ENCODE measurements around the gene CDH20.

Gene CDH20

DNA sequence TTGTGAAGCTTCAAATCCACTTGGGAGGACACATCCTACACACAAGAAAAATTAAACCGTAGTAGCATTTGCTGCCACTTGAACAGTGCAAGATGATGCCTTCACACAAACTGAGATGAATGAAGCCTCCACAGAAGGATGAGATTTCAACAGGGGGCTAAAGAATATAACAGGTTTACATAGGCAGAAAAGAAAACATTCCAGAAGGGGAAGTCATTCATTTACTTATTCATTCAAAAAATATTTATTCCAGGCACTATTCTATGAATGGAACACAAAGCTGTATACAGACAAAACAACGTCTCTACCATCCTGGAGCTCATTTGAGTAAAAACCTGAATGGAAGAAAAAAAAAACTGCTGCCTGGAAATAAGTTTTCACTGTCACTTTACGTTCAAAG lies 170.5 kb downstream of the CDH20 start:
- no peak overlapping the region for H3K4me3 ChIP-seq (ENCODE audit: low read depth, low read length)

DNA sequence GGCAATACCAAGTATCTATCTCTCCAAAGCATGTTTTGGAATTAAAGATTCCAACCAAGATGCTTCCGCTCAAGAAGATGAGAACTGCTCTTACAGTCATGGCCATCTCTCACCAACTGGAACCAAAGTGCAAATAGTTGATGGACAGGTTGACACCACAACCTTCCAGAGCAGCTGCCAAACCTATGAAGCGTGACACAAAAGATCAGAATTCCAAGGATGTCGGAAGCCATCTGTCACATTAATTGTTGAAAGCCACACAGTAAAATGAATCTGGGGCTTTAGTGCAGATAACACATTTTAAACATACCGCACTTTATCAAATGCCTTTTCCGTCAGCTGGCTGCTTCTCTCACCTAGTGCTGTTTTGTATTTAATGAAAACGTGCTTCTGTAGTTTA lies 195.7 kb downstream of the CDH20 start:
- H3K4me3 ChIP-seq (ENCODE audit: low read depth, low read length) = no peak overlapping the region

GRCh38 chr18:61530681-61531080 lies 197.5 kb downstream of the CDH20 start:
- H3K4me3 ChIP-seq (ENCODE audit: low read depth, low read length) = no peak overlapping the region

GRCh38 chr18:61531182-61531581 lies 198.0 kb downstream of the CDH20 start:
- no peak overlapping the region for H3K4me3 ChIP-seq (ENCODE audit: low read depth, low read length)

DNA sequence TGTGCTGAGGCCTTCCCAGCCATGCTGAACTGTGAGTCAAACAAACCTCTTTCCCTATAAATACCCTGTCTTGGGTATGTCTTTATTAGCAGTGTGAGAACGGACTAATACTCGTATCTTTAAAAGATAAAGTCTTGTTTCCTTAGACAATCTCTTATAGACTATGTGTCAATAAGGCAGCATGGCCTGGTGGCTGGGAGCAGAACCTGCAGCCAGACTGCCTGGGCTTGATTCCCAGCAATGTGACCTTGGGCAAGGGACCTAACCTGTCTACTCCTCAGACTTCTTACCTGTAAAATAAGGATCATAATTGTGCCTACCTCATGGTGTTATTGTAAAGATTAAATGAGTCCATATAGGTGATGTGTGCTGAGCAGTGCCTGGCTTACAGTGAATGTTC lies 198.7 kb downstream of the CDH20 start:
- no peak overlapping the region for H3K4me3 ChIP-seq (ENCODE audit: low read depth, low read length)

GRCh38 chr18:61535401-61535800 lies 202.2 kb downstream of the CDH20 start:
- no peak overlapping the region for H3K4me3 ChIP-seq (ENCODE audit: low read depth, low read length)

- no peak overlapping the region for H3K4me3 ChIP-seq (ENCODE audit: low read depth, low read length)
Observed at GRCh38 chr18:61541673-61542072, 208.4 kb downstream of the CDH20 start.

- H3K4me3 ChIP-seq (ENCODE audit: low read depth, low read length) = no peak overlapping the region
Observed at GRCh38 chr18:61542596-61542995, 209.4 kb downstream of the CDH20 start.

GRCh38 chr18:61543518-61543917 lies 210.3 kb downstream of the CDH20 start:
- no peak overlapping the region for H3K4me3 ChIP-seq (ENCODE audit: low read depth, low read length)

- H3K4me3 ChIP-seq (ENCODE audit: low read depth, low read length) = no peak overlapping the region
Observed at GRCh38 chr18:61544178-61544577, 210.9 kb downstream of the CDH20 start.

GRCh38 chr18:61545281-61546245 lies 212.3 kb downstream of the CDH20 start:
- H3K4me3 ChIP-seq (ENCODE audit: low read depth, low read length) = no peak overlapping the region

DNA sequence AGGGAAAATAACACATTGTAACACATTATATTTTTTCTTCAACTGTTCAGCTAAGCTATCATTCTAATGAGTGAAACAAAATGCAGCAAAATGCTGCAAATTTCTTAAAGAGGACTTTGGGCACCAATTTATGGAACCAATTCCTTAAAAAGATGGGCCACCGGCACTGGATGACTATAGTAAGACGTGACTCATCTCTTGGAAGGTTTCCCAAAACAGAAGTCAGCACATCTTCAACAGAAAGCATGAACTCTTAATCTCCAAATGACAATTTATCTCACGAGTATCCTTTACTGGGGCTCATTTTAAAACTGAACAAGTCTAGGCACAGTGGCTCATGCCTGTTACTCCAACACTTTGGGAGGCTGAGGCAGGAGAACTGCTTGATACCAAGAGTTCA lies 213.4 kb downstream of the CDH20 start:
- no peak overlapping the region for H3K4me3 ChIP-seq (ENCODE audit: low read depth, low read length)

DNA sequence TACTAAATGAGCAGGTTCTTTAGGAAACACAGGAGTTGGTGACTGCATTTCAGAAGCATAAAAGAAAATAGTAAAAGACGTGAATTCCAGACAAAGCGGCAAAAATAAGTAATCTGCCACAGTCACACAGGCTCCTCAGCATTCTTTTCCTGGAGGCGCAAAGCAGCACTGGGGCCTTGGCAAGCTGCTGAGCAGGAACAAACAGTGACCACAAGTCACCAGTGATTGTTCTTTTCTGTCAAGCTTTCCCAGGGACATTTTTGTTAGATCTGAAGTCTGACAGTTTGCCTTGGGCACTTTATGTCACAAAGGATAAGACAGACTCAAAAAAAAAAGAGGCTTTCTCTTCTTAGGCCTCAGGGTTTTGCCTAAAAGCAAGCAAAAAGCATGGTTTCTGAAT lies 216.2 kb downstream of the CDH20 start:
- no peak overlapping the region for H3K4me3 ChIP-seq (ENCODE audit: low read depth, low read length)

- no peak overlapping the region for H3K4me3 ChIP-seq (ENCODE audit: low read depth, low read length)
Observed at GRCh38 chr18:61549889-61550288, 216.7 kb downstream of the CDH20 start.

DNA sequence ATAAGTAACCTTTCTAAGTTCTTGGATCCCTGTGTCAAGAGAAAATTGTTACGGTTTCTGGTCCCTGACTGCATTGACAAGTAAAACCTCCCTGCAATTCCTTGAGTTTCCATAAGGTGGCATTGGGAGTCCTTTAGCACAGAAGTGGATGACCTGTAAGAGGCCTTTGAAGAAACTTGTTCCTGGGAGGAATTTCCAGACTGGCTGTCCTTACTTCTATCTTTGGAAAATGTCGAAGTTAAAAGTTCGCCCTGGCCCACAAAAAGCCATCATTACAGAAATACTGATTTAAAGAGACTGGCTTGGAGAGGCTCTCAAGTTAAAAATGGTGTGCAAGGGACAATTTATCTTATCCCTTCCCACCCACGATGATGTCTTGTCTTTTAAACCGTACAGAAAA lies 218.4 kb downstream of the CDH20 start:
- H3K4me3 ChIP-seq (ENCODE audit: low read depth, low read length) = no peak overlapping the region

DNA sequence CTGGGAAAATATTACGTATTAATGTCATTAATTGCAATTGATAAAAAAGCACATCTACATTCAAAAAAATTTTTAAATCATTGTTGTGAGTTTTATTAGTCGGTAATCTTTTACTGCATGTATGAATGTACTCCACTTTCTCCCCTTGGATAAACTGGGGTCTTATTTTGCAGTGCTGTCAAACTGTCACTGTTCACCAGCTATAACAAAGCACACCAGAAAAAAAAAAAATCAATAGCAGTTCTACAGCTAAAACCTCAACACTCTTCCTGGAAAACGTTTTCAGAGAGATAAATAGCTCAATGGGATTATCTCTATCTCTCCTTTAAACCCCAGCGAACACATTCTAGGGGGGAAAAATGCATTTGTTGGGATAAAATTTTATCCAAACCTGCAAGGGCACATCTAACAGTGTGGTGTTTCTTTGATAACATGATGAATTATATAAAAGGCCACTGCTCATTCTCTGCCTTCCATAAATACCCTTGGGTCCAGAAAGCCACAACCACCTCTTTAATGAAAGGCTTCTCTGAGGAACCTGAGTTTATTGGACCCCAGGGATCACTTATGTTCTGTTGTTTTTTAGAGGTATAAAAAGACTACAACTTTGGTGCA lies 219.9 kb downstream of the CDH20 start:
- no peak overlapping the region for H3K4me3 ChIP-seq (ENCODE audit: low read depth, low read length)

GRCh38 chr18:61554117-61554776 lies 221.0 kb downstream of the CDH20 start:
- H3K4me3 ChIP-seq (ENCODE audit: low read depth, low read length) = no peak overlapping the region

GRCh38 chr18:61554946-61555361 lies 221.7 kb downstream of the CDH20 start:
- no peak overlapping the region for H3K4me3 ChIP-seq (ENCODE audit: low read depth, low read length)

GRCh38 chr18:61556316-61556715 lies 223.1 kb downstream of the CDH20 start:
- no peak overlapping the region for H3K4me3 ChIP-seq (ENCODE audit: low read depth, low read length)

DNA sequence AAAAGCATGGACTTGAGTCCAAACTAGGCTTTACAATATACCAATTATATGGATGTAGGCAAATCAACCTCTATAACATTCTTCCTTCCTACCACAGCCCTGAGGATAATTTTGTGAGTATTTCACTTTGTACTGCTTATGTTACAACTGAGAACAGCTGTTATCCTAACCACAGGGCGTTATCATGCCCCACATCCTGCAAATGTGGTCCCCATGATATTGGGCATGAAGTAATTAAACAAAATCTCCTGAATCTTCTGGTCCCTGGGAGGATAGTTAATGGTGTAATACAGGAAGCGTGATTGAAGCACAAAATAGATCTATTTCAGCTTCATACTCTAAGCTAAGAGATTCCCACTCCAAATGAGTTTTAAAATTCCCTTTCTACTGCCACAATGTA lies 223.6 kb downstream of the CDH20 start:
- H3K4me3 ChIP-seq (ENCODE audit: low read depth, low read length) = no peak overlapping the region

GRCh38 chr18:61569176-61569892 lies 236.1 kb downstream of the CDH20 start:
- no peak overlapping the region for H3K4me3 ChIP-seq (ENCODE audit: low read depth, low read length)
